Ovary (tissue), 3 donors: ENCODE data around the gene CENPB.

Experiments used
- CTCF ChIP-seq, 3 donors: fragments of 450-650 bp in 2 of 3; fragments of 200-600 bp in 1 of 3; IDR thresholded peaks; one replicate each; pipeline versions ENCODE4 v1.5.1 to v1.8.0; 2016 to 2022; ENCODE audit warnings: antibody characterized with exemption in 3 of 3, mild to moderate bottlenecking in 1 of 3
- EP300 ChIP-seq: sonication (generic); formaldehyde crosslinking; IDR thresholded peaks from one replicate; pipeline ENCODE4 v1.6.1; 2017; ENCODE audit warnings: antibody characterized with exemption
- donor health status: DM: no; HTN: no; CAD: no.

- TF ChIP-seq CTCF (IDR thresholded peaks at IDR 0.05) (no peak), EP300 (no peak)
These were observed 29.3 kb upstream of the CENPB start for GRCh38 chr20:3815703-3816315.
